ENCODE results near the gene ARFGAP1.

GRCh38 chr20:63280929-63281545 is 8.4 kb downstream of the ARFGAP1 start:
- TF ChIP-seq CTCF (conservative IDR thresholded peaks at IDR 0.05; ENCODE audit: low read length) (peak; percentile 49), EZH2phosphoT487 (IDR thresholded peaks at IDR 0.05; ENCODE audit: borderline replicate concordance) (no peak)
